GM18861 (cell line): ENCODE measurements around the gene HCRTR1.

Source experiments
- ATAC-seq: cut with Tn5 transposase; IDR thresholded peaks from one replicate; pipeline ENCODE4 v1.9.1; 2021; ENCODE audit not compliant: unreplicated experiment

The HCRTR1 gene

DNA sequence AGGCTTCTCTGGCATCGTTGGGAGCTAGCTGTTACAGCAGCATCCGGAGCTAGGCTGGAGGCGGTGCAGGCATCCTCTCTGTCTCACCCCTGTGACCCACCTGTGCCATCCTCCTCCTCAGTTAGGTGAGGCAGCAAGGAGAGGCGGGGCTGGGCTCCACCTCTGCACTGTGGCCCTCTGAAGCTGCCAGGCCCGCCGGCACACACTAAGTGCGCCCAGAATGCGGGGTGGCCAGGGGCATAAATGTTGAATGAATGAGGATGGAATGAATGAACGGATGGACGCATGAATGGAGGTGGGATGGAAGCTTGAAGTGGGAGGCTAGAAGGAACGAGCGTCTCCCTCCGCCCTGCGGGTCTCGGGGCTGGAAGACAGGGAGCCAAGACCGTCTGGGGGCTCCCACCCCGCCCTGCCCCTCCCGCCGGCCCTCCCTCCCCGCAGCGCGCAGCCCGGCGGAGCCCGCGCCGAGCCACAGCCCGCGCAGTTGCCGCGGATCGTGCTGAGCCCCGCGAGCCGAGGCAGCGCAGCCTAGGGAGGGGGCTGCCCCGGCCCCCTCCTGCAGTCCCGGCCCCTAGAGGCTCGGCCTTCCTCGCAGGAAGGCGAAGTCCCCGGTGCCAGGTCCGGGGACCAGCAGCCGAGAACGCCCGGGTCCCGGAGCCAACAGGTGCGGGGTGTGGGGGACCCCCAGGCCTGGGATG is at the start of gene HCRTR1:
HCRTR1 (plus strand) TSS at position 472 of the 698 bp plus-strand sequence. CDS start 1,504 bp downstream, outside the sequence.
- no peak for ATAC-seq

GRCh38 chr1:31567956-31568570 is 49.4 kb upstream of the HCRTR1 start:
- no peak for ATAC-seq

DNA sequence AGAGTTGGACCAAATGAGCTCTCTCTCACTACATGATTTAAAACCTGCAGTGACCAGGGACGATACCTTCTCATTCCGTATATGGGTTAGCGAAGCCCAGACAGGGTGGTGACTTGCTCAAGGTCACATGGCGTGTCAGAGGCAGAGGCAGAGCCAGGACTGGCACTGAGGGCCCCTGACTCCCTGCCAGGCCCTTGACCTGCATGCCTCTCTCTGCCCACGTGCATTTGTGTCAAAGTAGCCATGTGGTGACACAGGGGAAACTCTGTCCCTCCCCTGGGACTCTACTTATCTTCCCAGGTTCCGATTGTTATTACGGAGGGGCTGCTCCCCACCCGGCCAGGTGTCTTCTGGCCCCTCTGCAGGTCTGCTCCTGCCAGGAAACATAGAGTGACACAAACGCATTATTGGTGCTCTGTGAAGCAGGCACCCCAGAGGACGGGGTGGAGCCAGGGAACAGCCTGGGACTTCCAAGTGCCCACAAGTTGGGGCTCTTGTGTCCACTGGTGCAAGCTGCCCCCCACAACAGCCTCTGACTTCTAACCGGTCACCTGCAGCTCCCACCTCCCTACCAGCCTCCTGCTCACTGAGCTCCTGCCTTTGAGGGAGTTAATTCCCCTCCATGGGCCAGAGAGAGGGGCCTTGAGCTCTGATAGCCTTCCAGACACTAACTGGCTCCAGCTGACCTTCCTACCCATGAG is 48.4 kb upstream of the HCRTR1 start:
- ATAC-seq, result no peak

- no peak for ATAC-seq
These were observed 47.8 kb upstream of the HCRTR1 start for GRCh38 chr1:31569596-31570173.

DNA sequence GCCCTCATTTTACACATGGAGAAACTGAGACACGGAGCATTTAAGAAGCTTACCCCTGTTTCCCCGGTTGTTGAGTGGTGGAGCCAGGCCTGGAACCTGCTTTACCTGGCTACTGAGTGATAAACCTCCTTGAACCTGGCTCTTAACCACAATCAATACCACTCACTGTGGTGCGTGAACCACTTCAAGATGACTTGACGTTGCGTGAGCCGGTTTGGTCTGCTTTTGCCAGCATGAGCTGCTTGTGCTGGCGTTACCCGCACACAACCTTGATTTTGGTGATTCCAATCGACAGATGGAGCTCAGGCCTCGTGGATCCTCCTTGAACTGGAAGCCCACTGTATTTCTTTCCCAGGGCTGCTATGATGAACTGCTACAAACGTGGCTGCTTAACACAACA is 47.3 kb upstream of the HCRTR1 start:
- ATAC-seq, result no peak

DNA sequence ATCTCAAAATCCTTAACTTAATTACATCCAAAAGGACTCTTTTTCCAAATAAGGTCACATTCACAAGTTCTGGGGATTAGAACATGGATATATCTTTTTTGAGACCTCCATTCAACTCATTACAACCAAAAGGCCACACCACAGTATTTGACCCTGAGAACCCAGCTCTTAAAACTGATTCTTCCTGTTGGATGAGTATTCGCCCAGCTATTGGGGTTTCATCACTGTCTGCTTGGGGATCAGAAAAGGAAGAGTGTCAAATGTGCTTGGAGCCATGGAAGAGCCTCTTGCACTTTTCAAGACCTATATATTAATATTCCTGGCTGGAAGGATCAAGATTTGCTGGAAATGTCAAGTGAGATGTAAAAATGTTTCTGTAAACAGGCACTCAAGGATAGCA is 46.6 kb upstream of the HCRTR1 start:
- no peak for ATAC-seq

DNA sequence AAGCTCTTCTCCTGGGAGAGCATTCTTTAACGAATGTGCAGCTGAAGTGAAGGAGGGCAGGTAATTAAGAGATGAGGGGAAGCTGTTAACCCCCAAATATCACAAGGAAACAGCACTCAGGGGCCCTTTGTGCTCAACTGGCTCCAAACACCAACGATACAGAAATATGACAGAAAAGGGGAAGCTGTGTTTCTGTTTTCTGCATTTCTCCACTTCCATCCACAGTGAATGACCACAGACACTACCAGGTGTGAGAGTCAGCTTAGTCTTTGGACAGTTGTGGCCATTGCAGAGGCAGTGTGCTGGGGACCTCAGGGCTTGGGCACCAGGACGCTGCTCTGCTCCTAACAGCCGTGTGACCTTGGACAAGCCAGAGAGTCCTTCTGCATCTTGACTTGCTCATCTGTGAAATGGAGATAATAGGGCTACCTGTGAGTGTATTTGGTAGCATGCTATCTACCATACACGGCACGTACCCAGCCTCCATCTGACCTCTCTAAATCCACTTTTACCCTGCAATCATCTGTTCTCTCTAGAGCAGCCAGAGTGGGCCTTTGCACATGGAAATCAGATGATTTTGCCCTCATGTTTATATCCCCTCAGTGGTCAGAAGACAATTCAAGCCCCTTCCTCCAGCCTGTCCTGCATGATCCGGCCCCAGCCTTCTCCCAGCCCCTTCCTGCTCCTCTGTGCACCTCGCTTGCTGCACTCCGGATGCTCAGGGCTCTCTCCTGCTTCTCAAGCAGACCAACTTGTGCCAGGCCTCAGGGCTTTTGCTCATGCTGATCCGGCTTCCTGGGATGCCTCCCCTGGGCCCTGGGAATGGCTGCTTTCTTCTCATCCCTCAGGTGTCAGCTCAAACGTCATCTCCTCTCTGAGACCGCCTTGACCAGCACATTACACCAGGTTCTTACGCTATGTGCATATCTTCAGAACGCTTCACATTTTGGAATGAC is 45.9 kb upstream of the HCRTR1 start:
- no peak for ATAC-seq

- no peak for ATAC-seq
These were observed 45.0 kb upstream of the HCRTR1 start for GRCh38 chr1:31572323-31573104.

GRCh38 chr1:31573261-31573660 is 44.2 kb upstream of the HCRTR1 start:
- ATAC-seq, result no peak

- no peak for ATAC-seq
These were observed 42.6 kb upstream of the HCRTR1 start for GRCh38 chr1:31574749-31575368.

GRCh38 chr1:31575369-31576140 is 41.9 kb upstream of the HCRTR1 start:
- no peak for ATAC-seq

DNA sequence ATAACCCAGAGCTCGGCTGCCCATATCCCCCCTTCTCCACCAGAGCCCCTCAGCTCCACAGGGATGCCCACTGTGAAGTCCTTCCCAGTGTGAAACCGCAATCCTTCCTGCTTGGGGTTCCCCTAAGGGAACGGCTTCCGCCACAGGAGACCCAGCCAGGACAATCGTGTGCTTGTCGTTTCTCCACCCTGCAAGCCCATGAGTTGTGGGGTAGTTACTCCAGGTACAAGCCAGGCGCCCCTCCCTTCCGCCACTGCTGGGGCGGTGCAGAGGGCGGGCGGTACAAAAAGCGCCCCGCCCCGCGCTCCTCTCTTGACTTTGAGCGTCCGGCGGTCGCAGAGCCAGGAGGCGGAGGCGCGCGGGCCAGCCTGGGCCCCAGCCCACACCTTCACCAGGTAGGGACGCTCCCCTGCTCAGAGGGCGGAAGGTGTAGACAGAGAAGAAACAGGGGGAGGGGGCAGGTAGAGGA is 41.3 kb upstream of the HCRTR1 start, which contains the start of gene TINAGL1:
TINAGL1 (plus strand) TSS at position 315 of the 469 bp plus-strand sequence. CDS start 634 bp downstream, outside the sequence.
- no peak for ATAC-seq

DNA sequence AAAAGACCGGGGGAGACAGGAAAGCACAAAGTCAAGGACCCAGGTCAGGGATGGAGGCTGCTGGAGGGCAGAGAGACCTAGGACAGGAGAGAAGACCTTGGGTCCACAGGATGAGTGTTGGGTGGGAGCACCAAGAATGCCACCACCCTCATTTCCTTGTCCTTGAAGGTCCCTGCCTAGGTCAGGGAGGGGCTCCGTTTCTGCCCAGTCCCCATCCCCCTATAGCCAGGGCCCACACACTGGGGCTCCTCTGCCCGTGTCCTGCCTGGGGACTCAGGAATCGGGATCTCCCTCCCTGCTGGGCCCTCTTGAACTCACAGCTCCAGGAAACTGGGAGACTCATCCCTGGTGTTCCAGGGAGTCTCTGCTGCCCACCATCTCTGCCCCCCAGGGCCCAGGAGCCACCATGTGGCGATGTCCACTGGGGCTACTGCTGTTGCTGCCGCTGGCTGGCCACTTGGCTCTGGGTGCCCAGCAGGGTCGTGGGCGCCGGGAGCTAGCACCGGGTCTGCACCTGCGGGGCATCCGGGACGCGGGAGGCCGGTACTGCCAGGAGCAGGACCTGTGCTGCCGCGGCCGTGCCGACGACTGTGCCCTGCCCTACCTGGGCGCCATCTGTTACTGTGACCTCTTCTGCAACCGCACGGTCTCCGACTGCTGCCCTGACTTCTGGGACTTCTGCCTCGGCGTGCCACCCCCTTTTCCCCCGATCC is 40.6 kb upstream of the HCRTR1 start:
- no peak for ATAC-seq

DNA sequence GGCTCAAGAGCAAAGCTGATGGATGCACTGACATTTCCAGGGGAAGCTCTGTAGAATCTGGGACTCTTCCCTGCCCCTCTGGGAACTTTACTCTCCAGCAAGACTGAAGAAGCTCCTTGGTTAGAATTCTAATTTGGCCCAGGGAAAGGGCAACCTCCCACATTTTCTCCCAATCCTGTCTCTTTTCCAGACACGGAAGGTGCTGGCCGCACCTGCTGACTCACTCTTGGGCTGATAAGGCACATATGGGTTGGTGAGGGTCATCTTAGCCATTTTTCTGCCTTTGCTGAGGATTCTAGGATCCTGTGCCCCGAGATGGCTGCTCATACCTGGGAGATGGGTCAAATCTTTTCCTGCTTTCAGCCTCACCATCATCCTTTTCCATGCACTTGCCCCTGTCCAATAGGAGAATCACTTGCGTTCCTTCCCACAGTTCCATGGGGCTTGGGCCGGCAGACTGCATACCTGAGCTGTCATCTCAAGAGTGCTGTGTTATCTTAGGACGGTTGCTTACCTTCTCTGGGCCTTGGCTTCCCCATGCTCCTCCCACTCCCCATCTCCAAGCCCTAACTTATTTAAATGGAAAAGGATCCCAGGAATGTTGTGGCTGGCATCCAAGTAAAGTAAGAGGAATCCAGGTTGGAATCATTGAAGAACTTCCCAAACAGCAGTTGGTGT is 39.8 kb upstream of the HCRTR1 start:
- no peak for ATAC-seq

DNA sequence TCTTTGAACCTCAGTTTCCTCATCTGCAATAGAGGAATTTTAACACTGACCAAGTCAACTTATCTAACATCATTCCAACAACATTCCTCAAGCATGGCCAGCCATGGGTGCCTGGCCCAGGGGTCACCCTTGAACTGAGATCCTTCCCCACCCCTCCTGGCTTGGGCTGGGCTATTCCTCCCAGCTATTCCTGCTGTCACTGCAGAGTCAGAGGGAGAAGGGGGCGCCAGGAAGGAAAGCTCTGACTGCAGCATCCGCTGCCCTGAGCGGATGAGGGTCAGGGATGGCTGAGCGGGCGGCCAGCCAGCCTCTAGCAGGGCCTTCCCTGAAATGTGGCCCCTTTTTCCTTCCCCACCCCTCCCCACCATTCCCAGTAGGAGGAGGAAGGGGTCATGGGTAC is 38.1 kb upstream of the HCRTR1 start:
- no peak for ATAC-seq

DNA sequence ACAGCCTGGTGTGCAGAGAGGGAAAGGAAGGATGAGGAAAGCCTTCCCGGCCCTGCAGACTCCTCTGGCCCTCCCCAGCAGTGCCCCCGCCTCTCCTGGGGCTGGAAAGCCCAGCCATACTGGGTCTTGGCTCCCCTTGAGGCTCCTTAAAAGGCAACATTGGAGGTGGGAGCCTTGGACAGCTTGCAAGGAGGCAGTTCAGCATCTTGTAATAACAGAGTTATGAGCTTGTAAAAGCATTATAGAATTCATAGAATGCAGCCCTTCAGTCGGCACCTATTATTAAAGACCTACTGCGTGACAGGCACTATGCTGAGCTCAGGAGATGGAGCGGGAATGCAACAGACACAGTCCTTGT is 37.0 kb upstream of the HCRTR1 start:
- ATAC-seq, result no peak

DNA sequence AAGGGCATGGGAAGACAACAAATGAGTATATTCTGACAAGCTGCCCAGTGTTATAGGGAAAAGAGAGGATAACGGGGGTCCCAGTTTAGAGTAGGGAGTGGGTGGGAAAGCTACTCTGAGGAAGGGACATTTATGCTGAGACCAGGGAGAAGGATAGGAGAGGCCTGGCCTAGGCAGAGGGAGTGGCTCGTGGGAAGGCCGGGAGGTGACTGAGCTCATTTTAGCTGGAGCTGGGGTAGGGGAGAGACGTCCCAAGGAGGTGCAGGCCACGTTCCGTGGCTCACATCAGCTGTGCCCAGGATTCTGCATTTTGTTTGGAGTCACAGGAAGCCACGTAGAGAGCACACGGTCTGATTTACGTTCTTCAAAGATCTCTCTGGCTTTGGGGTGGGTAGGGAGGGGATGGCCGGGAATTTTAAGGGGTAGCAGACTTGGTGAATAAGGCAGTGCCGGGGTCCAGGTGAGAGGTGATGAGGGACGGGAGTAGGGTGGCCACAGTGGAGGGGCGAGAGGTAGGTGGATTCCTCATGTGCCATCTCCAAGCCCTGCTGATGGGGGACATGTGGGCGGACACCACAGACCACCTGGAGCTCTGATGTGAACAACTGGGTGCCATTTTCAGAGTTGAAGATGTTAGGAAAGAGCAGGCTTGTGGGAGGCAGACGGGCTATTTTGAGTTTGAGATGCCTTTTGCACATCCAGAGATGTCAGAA is 36.4 kb upstream of the HCRTR1 start:
- no peak for ATAC-seq
